ENCODE measurements around the gene DNAAF2.
"Not testable (repeated sequence)": the region's sequence is repeated elsewhere in the genome, so short reads cannot be mapped to it uniquely, and the experiment has no call there.

The DNAAF2 gene

GRCh38 chr14:49634547-49635334, at the start of gene DNAAF2:
DNAAF2 (minus strand) TSS chr14:49635244; CDS start chr14:49635149, 95 bp downstream.
- H3K4me3 ChIP-seq (ENCODE audit: low read depth, low read length), result peak within 1 kb of the TSS; percentile 95

GRCh38 chr14:49679271-49679670, 44.2 kb upstream of the DNAAF2 start:
- no peak overlapping the region for H3K4me3 ChIP-seq (ENCODE audit: low read depth, low read length)

- no peak overlapping the region for H3K4me3 ChIP-seq (ENCODE audit: low read depth, low read length)
These were observed 42.6 kb upstream of the DNAAF2 start for GRCh38 chr14:49677643-49678042.

GRCh38 chr14:49673586-49673985, 38.5 kb upstream of the DNAAF2 start:
- H3K4me3 ChIP-seq (ENCODE audit: low read depth, low read length), result no peak overlapping the region

- H3K4me3 ChIP-seq (ENCODE audit: low read depth, low read length), result no peak overlapping the region
These were observed 35.4 kb upstream of the DNAAF2 start for GRCh38 chr14:49670475-49670874.

GRCh38 chr14:49659526-49660455, 24.7 kb upstream of the DNAAF2 start:
- no peak overlapping the region for H3K4me3 ChIP-seq (ENCODE audit: low read depth, low read length)

- H3K4me3 ChIP-seq (ENCODE audit: low read depth, low read length), result not testable (repeated sequence)
These were observed 22.5 kb upstream of the DNAAF2 start for GRCh38 chr14:49657500-49657899.

- no peak overlapping the region for H3K4me3 ChIP-seq (ENCODE audit: low read depth, low read length)
These were observed 19.5 kb upstream of the DNAAF2 start for GRCh38 chr14:49654511-49654910.

GRCh38 chr14:49653508-49653907, 18.5 kb upstream of the DNAAF2 start:
- H3K4me3 ChIP-seq (ENCODE audit: low read depth, low read length), result no peak overlapping the region

GRCh38 chr14:49642163-49642562, 7.1 kb upstream of the DNAAF2 start:
- no peak overlapping the region for H3K4me3 ChIP-seq (ENCODE audit: low read depth, low read length)

- no peak overlapping the region for H3K4me3 ChIP-seq (ENCODE audit: low read depth, low read length)
These were observed 6.7 kb upstream of the DNAAF2 start for GRCh38 chr14:49641697-49642129.

GRCh38 chr14:49640540-49641417, 5.7 kb upstream of the DNAAF2 start:
- no peak overlapping the region for H3K4me3 ChIP-seq (ENCODE audit: low read depth, low read length)

- H3K4me3 ChIP-seq (ENCODE audit: low read depth, low read length), result no peak overlapping the region
These were observed 2.6 kb upstream of the DNAAF2 start for GRCh38 chr14:49637534-49638078.

GRCh38 chr14:49636866-49637265, 1.8 kb upstream of the DNAAF2 start:
- no peak overlapping the region for H3K4me3 ChIP-seq (ENCODE audit: low read depth, low read length)

GRCh38 chr14:49633640-49634546, 1.2 kb downstream of the DNAAF2 start:
- H3K4me3 ChIP-seq (ENCODE audit: low read depth, low read length), result peak overlapping the region; percentile 95

GRCh38 chr14:49623941-49624839, 10.9 kb downstream of the DNAAF2 start:
- no peak overlapping the region for H3K4me3 ChIP-seq (ENCODE audit: low read depth, low read length)

GRCh38 chr14:49623387-49623786, 11.7 kb downstream of the DNAAF2 start:
- no peak overlapping the region for H3K4me3 ChIP-seq (ENCODE audit: low read depth, low read length)

- peak overlapping the region; percentile 99 for H3K4me3 ChIP-seq (ENCODE audit: low read depth, low read length)
These were observed 12.9 kb downstream of the DNAAF2 start for GRCh38 chr14:49622022-49622607.

All from iPS-11a (cell line).